K562 (cell line): ENCODE results near the gene CNIH4. TPM values are rescaled to one million over a fixed set of nuclear protein-coding genes. Genes with fewer than 3 reads are reported as not detected.
A peak's percentile ranks its signal among the peaks of the same experiment; 100 is the strongest.

ENCODE experiments used
- ATAC-seq: fragments of 200-7000 bp; cut with Tn5 transposase; 3 replicates; pipeline ENCODE4 v1.9.1; 2020; ENCODE audit warnings: moderate library complexity
- BruUV-seq: library from RNA; stranded (reverse); fragments of 400-500 nt; replicated peaks from 2 replicates; lab custom pipeline; 2021; lab: Mats Ljungman, UMichigan
- CTCF ChIA-PET: fragments of 300-600 bp; formaldehyde crosslinking; extraction: SDS; loops from one replicate; lab custom pipeline; 2021; ENCODE audit warnings: low intra/inter-chr PET ratio; lab: Yijun Ruan, JAX
- POLR2A ChIA-PET: fragments of 300-600, 350-650 bp; sonication (Branson Sonifier 250); formaldehyde crosslinking; extraction: SDS; loops from one replicate; lab custom pipeline; 2021; ENCODE audit warnings: antibody characterized with exemption, inconsistent platforms; lab: Yijun Ruan, JAX
- DNase-seq, 4 experiments: peaks; one replicate each; pipeline versions ENCODE4 v3.0.0 to v3.0.0-alpha.2; 2011 to 2018; ENCODE audit warnings: low spot score in 3 of 4, mixed read lengths in 3 of 4; ENCODE audit errors: extremely low read depth in 1 of 4
- FAIRE-seq: peaks from 2 replicates; lab custom pipeline; 2011; peaks lifted over from hg19 to GRCh38; lab: Jason Lieb, UNC
- H2AFZ ChIP-seq: 2 replicates; pipeline ENCODE4 v1.6.0; 2011; ENCODE audit warnings: low read depth, low read length, control low read depth, inconsistent platforms
- H3K27ac ChIP-seq: fragments of 200-600 bp; 3 replicates; pipeline ENCODE4 v1.8.0; 2011; ENCODE audit warnings: low read depth, mild to moderate bottlenecking, control low read depth, inconsistent platforms, low read length, moderate library complexity, mixed read lengths; ENCODE audit errors: extremely low read depth
- H3K27me3 ChIP-seq, 2 experiments: fragments of 300-600 bp in 1 of 2; 2 replicates in 1 of 2; 3 replicates in 1 of 2; pipeline versions ENCODE4 v1.6.0 to v1.8.0; 2011; ENCODE audit warnings: inconsistent platforms in 2 of 2, low read length in 2 of 2, mild to moderate bottlenecking in 1 of 2, mixed read lengths in 1 of 2, moderate library complexity in 1 of 2; ENCODE audit not compliant: control insufficient read depth in 2 of 2, insufficient read depth in 2 of 2
- H3K36me3 ChIP-seq: fragments of 300-600 bp; 3 replicates; pipeline ENCODE4 v1.8.0; 2011; ENCODE audit warnings: mild to moderate bottlenecking, low read length, inconsistent platforms; ENCODE audit not compliant: control insufficient read depth, insufficient read depth
- H3K4me1 ChIP-seq, 2 experiments: fragments of 200-600 bp in 1 of 2; replicated peaks in 1 of 2; 2 replicates in 1 of 2; 3 replicates in 1 of 2; pipeline versions ENCODE4 v1.5.1 to v1.8.0; 2011; ENCODE audit warnings: inconsistent platforms in 2 of 2, low read length in 2 of 2, mild to moderate bottlenecking in 1 of 2, mixed read lengths in 1 of 2, moderate library complexity in 1 of 2; ENCODE audit not compliant: control insufficient read depth in 2 of 2, insufficient read depth in 2 of 2
- H3K4me2 ChIP-seq: 2 replicates; pipeline ENCODE4 v1.6.1; 2011; ENCODE audit warnings: low read length, control low read depth, inconsistent platforms, mixed read lengths; ENCODE audit not compliant: insufficient read depth
- H3K4me3 ChIP-seq: fragments of 200-600 bp; sonication (generic), shearing (Covaris generic); 2 replicates; pipeline ENCODE4 v1.5.1; 2016; ENCODE audit warnings: control low read depth, inconsistent platforms
- H3K79me2 ChIP-seq: fragments of 200-600 bp; 3 replicates; pipeline ENCODE4 v1.8.0; 2011; ENCODE audit warnings: low read length, inconsistent platforms; ENCODE audit not compliant: control insufficient read depth, insufficient read depth
- H3K9ac ChIP-seq, 2 experiments: 2 replicates each; pipeline versions ENCODE4 v1.6.0 to v1.6.1; 2011; ENCODE audit warnings: low read depth in 2 of 2, low read length in 2 of 2, control low read depth in 1 of 2, inconsistent platforms in 1 of 2, mild to moderate bottlenecking in 1 of 2, mixed read lengths in 1 of 2; ENCODE audit not compliant: insufficient read depth in 1 of 2
- H3K9me1 ChIP-seq: one replicate; pipeline ENCODE4 v1.6.0; 2011; ENCODE audit warnings: inconsistent platforms, mild to moderate bottlenecking, low read length, moderate library complexity; ENCODE audit not compliant: control insufficient read depth, insufficient read depth
- H3K9me3 ChIP-seq: replicated peaks from 2 replicates; pipeline ENCODE4 v1.5.1; 2011; ENCODE audit warnings: low read depth, low read length, inconsistent platforms; ENCODE audit not compliant: control insufficient read depth, insufficient read depth
- H4K20me1 ChIP-seq: replicated peaks from 2 replicates; pipeline ENCODE4 v1.6.1; 2011; ENCODE audit warnings: low read length, inconsistent platforms, mixed read lengths; ENCODE audit not compliant: control insufficient read depth, insufficient read depth
- ATF3 ChIP-seq, 2 experiments: fragments of 450-650 bp in 1 of 2; sonication (generic) in 1 of 2; formaldehyde crosslinking in 1 of 2; IDR thresholded peaks in 1 of 2; conservative IDR thresholded peaks in 1 of 2; 2 replicates each; pipeline versions ENCODE4 v1.6.1 to v1.8.1; 2016 to 2023; ENCODE audit warnings: mild to moderate bottlenecking in 2 of 2, moderate library complexity in 2 of 2, inconsistent platforms in 1 of 2, missing genetic modification reagents in 1 of 2
- MXI1 ChIP-seq: IDR thresholded peaks from 2 replicates; pipeline ENCODE4 v1.6.1; 2011; ENCODE audit warnings: low read depth, mild to moderate bottlenecking, improper control_type of control experiment, low read length
- RBM25 ChIP-seq: fragments of 200-400 bp; formaldehyde crosslinking; IDR thresholded peaks from 2 replicates; pipeline ENCODE4 v1.6.1; 2018; ENCODE audit warnings: low read length, low read depth, moderate library complexity; ENCODE audit not compliant: severe bottlenecking
- ZNF3 ChIP-seq: fragments of 250-450 bp; sonication (Bioruptor Pico); IDR thresholded peaks from 2 replicates; pipeline ENCODE4 v1.5.0; 2021; ENCODE audit warnings: mild to moderate bottlenecking, moderate library complexity
- ZNF584 ChIP-seq: fragments of 200-800 bp; sonication (Bioruptor generic); IDR thresholded peaks from 2 replicates; pipeline ENCODE4 v1.6.1; 2016; ENCODE audit warnings: low read depth, mild to moderate bottlenecking, missing genetic modification characterization, missing compliant biosample characterization
- WGBS: fragments of 100-300 bp; shearing (Covaris generic); methylation state at CpG from one replicate; pipeline ENCODE4 v1.1.6; 2016; ENCODE audit warnings: low coverage, mixed read lengths; ENCODE audit not compliant: insufficient coverage; ENCODE audit errors: missing lambda C conversion rate; 5-methylcytosine and 5-hydroxymethylcytosine counted together
- in situ Hi-C: fragments of 300-500 bp; cut with MboI; formaldehyde crosslinking; loops from 4 replicates; pipeline ENCODE4 v1.15.0; 2018; ENCODE audit warnings: inconsistent platforms, mixed read lengths
- intact Hi-C: fragments of 100-400 bp; cut with micrococcal nuclease; formaldehyde crosslinking; loops from 2 replicates; pipeline ENCODE4 v1.14.2; 2022
- polyA plus RNA-seq, 8 experiments: library from polyadenylated mRNA; depleted of rRNA in 4 of 8; stranded (reverse) in 5 of 8; unstranded in 3 of 8; fragments of >200 nt; fragmentation: Nextera tagmentation in 2 of 8; fragmentation: Illumina TruSeq in 1 of 8; extraction: Ambion mirVana in 2 of 8; extraction: Trizol in 1 of 8; gene quantifications; 2 replicates each; pipeline versions ENCODE4 v1.2.1 to v1.2.3, GENCODE V29; 2011 to 2014; ENCODE audit warnings: inconsistent platforms in 1 of 8, missing spikeins in 1 of 8
- total RNA-seq, 7 experiments: library from RNA; depleted of rRNA in 6 of 7; stranded (reverse); fragments of >200 nt in 6 of 7; fragmentation: Illumina TruSeq in 2 of 7; extraction: Trizol in 2 of 7; gene quantifications; 2 replicates each; pipeline versions ENCODE4 v1.2.1 to v1.2.3, GENCODE V29; 2011 to 2021; ENCODE audit warnings: low replicate concordance in 1 of 7

Gene CNIH4
- total and polyA plus RNA-seq, 9 of the 15 experiments (the other 6 are each of a cell fraction or from before 2014, with no cell fraction given): 41.3 to 266 (median 61.1) TPM

GRCh38 chr1:224377676-224378006 lies 21.0 kb downstream of the CNIH4 start (continued):
- TF ChIP-seq MXI1: no peak

- H3K36me3 ChIP-seq: peaks cover 34% of the 10 kb centered on the region
- WGBS: 86% methylated on average over 7 of the region's 7 CpGs
- H4K20me1 ChIP-seq: no peaks in the 10 kb centered on the region
- H3K9me3 ChIP-seq: no peaks in the 10 kb centered on the region
- H3K9ac ChIP-seq: no peak overlapping the region
- peak; percentile 19 for FAIRE-seq
- no peak overlapping the region for H3K4me3 ChIP-seq
- no peaks in the 10 kb centered on the region for H3K27me3 ChIP-seq
- intact Hi-C loops (no loop called here), in situ Hi-C loops (no loop called here)
- POLR2A ChIA-PET: interaction anchor here (1.1 to 1.9 kb wide), 5 partner anchors 9 to 37 kb away, joined by 3 to 9 read pairs (median 3); no protein-coding TSS in a partner anchor
- H3K4me1 ChIP-seq: peaks cover 0 to 8% of the 10 kb centered on the region in 2 experiments; a peak in 1 of 5 replicates
- H3K79me2 ChIP-seq: no peaks in the 10 kb centered on the region
- H3K9me1 ChIP-seq: no peaks in the 10 kb centered on the region
- no peak overlapping the region for H3K27ac ChIP-seq
- no peak for ATAC-seq
- no peak overlapping the region for H3K4me2 ChIP-seq
- no peak overlapping the region for H2AFZ ChIP-seq
- no peak for DNase-seq
- TF ChIP-seq RBM25 (peak; percentile 43), ATF3 (IDR thresholded peaks at IDR 0.05) (no peak), ATF3 (CRISPR knock-in tag; conservative IDR thresholded peaks at IDR 0.05) (no peak), ZNF584 (CRISPR knock-in tag) (no peak), ZNF3 (CRISPR knock-in tag) (peak; percentile 93)
- CTCF ChIA-PET: no interaction called here
- BruUV-seq: no TSS peak
Observed at GRCh38 chr1:224378855-224379631, 22.4 kb downstream of the CNIH4 start.
